ENCODE results near the gene HOXC12. TPM values are rescaled to one million over a fixed set of nuclear protein-coding genes. Genes with fewer than 3 reads are reported as not detected.

Gene HOXC12
- not detected for total RNA-seq
- long read RNA-seq, donor 1, result 0 reads
- long read RNA-seq, donor 2, result 0 reads

DNA sequence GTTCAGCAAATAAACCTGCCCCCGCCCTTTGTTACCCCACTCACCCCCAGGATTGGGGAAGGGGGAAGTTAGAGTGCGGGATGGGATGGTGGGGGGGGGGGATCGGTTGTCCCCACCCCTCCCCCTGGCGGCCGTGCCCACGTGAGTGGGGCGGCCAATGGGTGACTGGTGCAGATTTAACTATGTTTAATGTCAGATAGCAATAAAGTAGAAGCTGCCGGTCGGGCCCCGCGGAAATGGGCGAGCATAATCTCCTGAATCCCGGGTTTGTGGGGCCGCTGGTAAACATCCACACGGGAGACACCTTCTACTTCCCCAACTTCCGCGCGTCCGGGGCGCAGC, at the start of gene HOXC12:
Gene HOXC12, plus strand, starts transcription at position 210 of the 342 bp plus-strand sequence. Its CDS starts 27 bp downstream, at position 237.
- H3K4me3 ChIP-seq, result no peak within 1 kb of the TSS
- H3K4me1 ChIP-seq (ENCODE audit: low read depth), result no peaks in the 10 kb centered on the region
- H3K36me3 ChIP-seq (ENCODE audit: low read depth), result no peaks in the 10 kb centered on the region
- intact Hi-C loops (cut with DNase I, micrococcal nuclease), result no loop called here
- no peak for TF ChIP-seq CTCF (IDR thresholded peaks at IDR 0.05)
- ATAC-seq, result no peak
- H3K9me3 ChIP-seq, result no peaks in the 10 kb centered on the region
- DNase-seq, result no peak

- DNase-seq, result no peak
- no peak for TF ChIP-seq CTCF (IDR thresholded peaks at IDR 0.05)
- intact Hi-C loops (cut with DNase I, micrococcal nuclease), result no loop called here
- Histone ChIP-seq H3K4me3 (no peak overlapping the region), H3K9me3 (no peaks in the 10 kb centered on the region), H3K4me1 (ENCODE audit: low read depth) (no peaks in the 10 kb centered on the region), H3K36me3 (ENCODE audit: low read depth) (no peaks in the 10 kb centered on the region)
- no peak for ATAC-seq
Observed at GRCh38 chr12:53907103-53907502, 47.6 kb upstream of the HOXC12 start.

DNA sequence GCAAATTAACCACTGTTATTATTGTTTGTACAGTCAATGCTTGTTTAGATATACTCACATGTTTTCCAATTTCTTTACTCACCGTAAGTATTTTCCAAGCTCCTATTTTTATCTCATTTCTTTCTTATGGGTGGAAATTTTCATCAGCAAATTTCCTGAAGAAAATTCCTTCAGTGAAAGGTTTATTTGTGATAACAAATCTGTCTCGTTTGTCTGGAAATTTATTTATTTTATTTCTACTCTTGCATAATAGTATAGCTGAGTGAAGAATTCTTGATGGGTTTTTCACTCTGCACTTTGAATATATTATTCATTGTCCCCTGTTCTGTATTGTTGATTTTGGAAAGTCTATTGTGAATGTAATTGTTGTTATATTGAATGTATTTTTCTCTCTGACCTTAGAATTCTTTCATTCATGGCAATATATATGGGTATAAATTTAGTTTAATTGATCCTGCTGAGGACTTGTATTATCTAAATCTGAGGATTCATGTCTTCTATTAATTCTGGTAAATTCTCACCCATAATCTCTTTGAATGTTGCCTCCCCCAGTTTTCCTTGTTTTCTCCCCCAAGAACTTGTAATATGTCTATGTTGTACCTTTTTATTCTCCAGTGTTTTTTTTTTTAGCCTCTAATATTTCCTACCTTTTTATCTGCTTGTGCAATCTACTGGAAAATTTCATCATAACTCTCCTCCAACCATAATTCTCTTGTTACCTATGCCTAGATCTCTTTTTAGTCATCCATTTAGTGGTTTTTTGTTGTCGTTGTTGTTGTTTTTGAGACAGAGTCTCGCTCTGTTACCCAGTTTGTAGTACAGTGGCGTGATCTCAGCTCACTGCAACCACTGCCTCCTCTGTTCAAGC, 37.7 kb upstream of the HOXC12 start:
- no peaks in the 10 kb centered on the region for H3K36me3 ChIP-seq (ENCODE audit: low read depth)
- no peak overlapping the region for H3K4me3 ChIP-seq
- no peak for TF ChIP-seq CTCF (IDR thresholded peaks at IDR 0.05)
- H3K4me1 ChIP-seq (ENCODE audit: low read depth), result no peaks in the 10 kb centered on the region
- H3K9me3 ChIP-seq, result no peaks in the 10 kb centered on the region
- intact Hi-C loops (cut with DNase I, micrococcal nuclease), result no loop called here
- no peak for ATAC-seq
- DNase-seq, result no peak

- no peak for TF ChIP-seq CTCF (IDR thresholded peaks at IDR 0.05)
Observed at GRCh38 chr12:53924521-53925405, 29.9 kb upstream of the HOXC12 start.

DNA sequence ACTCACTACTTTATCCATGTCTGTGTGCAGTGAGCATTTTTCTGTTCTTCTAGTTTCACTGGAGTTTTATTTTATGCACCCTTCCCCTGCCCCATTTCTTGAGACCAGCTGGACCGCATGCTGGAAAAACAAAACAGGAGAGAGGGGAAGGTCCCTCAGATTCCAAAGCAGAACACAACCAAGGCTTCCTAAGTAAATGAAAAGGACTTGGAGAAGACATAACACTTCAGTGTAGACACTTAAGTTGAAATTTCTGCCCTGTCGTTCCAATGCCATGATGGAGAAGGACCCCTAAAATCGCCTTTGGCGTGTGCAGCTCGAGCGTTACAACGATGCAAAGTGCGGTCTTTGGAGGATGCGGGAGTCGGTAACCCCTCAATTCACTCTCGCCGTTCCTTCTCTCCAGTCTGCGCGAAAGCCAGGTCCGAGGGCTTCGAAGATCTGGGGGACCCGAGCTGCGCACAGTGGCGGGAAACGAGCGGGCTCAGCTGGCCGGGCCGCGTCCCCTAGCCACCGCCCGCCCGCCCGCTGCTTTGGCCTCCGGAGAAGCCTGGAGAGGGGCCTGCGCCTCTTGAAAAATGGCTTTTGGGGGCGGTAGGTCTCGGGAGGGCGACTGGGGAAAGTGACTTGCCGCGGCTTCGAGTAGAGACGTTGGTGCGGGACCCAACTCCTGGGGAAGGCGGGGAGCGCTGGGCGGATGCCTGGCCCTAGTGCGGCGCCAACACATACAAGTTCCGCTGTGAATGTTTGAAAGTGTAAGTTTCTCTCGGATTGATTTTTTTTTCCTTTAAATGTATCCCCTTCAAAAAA, 27.3 kb upstream of the HOXC12 start:
- ATAC-seq, result no peak
- no peak for DNase-seq
- Histone ChIP-seq H3K36me3 (ENCODE audit: low read depth) (no peaks in the 10 kb centered on the region), H3K9me3 (no peaks in the 10 kb centered on the region), H3K4me1 (ENCODE audit: low read depth) (no peaks in the 10 kb centered on the region), H3K4me3 (no peak overlapping the region)
- intact Hi-C loops (cut with DNase I, micrococcal nuclease), result no loop called here
- no peak for TF ChIP-seq CTCF (IDR thresholded peaks at IDR 0.05)

More at GRCh38 chr12:53924521-53925405, 29.9 kb upstream of the HOXC12 start:
- intact Hi-C loops (cut with DNase I, micrococcal nuclease), result no loop called here
- ATAC-seq (no peak), DNase-seq (no peak)
- Histone ChIP-seq H3K4me3 (no peak overlapping the region), H3K4me1 (ENCODE audit: low read depth) (no peaks in the 10 kb centered on the region), H3K9me3 (no peaks in the 10 kb centered on the region), H3K36me3 (ENCODE audit: low read depth) (no peaks in the 10 kb centered on the region)

All from mucosa of descending colon (tissue), 3 donors.